ENCODE results near the gene COX17.

Gene COX17

GRCh38 chr3:119672776-119673175, 4.4 kb downstream of the COX17 start:
- no peak for DNase-seq

- no peak for DNase-seq
Observed at GRCh38 chr3:119669906-119670570, 7.2 kb downstream of the COX17 start.

- DNase-seq, result no peak
Observed at GRCh38 chr3:119665954-119666559, 11.1 kb downstream of the COX17 start.

GRCh38 chr3:119664850-119665379, 12.3 kb downstream of the COX17 start:
- no peak for DNase-seq

GRCh38 chr3:119664370-119664769, 12.8 kb downstream of the COX17 start:
- DNase-seq, result no peak

GRCh38 chr3:119663885-119664284, 13.3 kb downstream of the COX17 start:
- no peak for DNase-seq

GRCh38 chr3:119662604-119663373, 14.4 kb downstream of the COX17 start:
- no peak for DNase-seq

DNA sequence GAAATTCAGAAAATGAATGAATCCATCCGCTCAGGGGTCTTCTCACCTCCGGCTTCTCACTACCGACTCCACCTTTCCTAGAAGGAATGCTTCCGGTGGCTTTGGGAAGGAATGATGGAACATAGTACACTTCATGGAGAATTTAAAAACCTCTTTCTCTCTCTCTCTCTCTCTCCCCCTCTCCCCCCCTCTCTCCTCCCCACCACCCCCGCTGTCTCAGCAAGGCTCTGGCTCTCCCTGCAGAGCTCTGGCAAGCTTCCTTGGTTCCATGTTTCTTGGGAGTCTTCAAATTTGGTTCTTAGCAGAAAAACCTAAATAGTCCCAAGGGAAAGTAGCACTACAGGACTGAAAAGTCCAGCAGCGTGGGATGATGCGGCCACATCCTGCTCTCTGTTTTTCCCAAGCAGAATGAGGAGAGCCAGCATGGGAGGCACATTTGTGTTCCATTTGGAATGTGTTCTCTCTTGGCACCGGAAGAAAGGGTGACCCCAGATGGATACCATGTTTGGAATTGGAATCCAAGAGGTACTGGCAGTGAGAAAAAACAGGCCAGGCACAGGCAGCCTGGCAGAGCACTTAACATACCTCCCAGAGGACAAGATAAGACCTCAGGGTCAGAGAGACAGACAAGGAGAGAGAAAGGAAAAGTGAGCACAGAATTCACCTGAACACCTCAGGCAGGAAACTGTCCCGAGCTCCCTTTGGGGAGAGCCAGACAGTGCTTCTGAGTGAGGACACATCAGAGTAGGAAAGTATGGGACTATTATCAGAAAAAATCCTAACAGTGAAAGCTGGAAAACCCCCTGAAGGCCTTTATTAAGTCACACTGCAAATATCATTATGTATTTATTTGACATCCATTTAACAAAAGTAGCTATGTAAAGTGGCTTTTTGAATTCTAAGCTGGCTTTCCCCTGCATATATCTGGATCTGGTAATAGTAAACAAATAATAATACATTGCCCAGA, 16.4 kb downstream of the COX17 start, which contains the start of gene POPDC2:
POPDC2 (minus strand) TSS at position 116 of the 967 bp plus-strand sequence. CDS start 166 bp downstream, outside the sequence.
- no peak for DNase-seq

DNA sequence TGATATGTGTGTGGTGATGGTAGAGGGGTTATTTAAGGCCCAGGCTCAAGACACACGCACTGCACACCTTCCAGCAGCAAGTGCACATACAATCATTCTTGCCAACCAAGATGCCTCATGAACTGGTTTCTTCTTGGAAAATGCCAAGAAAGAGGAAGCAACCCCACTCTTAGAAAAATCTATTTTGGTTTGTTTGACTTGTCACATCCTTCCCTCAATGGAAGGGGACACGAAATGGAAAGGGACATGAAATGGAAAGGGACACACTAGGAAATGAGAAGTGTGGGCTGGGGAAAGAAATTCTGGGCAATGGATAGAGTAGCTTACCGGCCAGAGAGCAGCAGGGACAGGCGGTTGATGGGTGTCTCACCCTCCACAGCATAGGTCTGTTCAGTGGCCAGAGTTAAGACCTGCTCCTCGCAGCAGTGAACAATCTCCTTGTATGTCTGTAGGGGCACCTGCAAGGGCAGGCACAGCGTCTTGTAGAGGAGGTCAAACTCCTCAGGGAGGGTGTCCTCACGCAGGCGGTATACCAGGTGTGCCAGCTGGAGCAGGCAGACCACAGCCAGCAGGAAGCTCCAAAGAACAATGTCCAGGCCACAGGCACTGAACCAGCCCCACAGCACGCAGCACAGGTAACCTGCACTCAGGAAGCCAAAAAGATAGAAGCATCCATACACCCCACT, 17.5 kb downstream of the COX17 start:
- no peak for DNase-seq

DNA sequence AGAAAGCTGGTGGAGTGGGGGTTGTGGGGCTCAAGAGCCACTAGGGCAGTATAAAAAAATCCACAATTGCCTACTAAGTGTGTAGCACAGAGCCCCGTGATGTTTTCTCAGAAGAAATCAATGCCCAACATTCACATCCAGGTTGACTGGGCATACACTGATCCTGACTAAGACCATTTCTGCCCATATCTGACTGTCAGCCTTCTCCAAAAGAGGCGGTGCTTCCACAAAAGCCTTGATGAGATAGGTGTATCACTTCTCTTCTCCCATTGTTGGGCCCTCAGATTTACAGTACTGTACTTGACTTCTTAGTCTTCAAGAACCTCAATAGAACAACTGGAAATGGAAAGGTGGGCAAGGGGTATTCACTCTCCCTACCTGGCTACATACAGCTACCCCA, 18.2 kb downstream of the COX17 start:
- DNase-seq, result no peak

DNA sequence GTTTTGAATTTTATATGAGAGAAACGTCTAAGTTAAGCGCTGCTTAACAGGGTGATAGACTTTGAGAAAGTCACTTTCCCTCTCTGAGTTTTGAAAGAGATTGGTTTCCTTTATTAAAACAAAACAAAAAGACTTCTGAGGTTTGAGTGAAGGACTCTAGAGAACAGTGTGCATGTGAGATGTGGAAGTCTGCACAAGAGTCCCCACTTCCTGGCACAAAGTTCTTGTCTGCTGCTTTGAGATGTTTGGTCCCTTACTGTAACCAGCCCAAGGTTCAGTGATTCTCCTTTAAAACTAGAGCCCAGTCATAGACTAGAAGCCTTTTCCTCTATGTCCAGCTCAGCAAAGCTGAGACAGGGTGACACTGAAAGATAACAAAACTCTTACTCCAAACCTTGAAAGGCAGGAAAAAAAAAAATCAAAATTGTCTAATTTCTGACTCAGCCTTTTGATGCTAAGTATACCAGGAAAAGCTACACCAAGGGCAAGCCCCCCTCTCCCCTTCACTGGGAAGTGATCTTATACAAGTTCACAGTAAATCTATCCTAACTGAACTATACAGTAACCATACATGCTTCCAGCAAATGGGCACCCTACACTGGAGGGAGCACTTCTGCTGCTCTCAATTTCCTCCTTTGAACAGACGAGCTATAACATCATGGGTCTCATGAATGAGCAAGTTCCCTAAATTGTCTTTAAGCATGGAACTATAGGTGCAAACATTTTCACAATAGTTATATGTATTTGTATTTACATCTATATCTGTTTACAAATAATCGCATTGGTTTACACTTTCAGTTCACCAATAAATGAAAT, 19.1 kb downstream of the COX17 start:
- no peak for DNase-seq

- DNase-seq, result no peak
Observed at GRCh38 chr3:119653876-119654275, 23.3 kb downstream of the COX17 start.

DNA sequence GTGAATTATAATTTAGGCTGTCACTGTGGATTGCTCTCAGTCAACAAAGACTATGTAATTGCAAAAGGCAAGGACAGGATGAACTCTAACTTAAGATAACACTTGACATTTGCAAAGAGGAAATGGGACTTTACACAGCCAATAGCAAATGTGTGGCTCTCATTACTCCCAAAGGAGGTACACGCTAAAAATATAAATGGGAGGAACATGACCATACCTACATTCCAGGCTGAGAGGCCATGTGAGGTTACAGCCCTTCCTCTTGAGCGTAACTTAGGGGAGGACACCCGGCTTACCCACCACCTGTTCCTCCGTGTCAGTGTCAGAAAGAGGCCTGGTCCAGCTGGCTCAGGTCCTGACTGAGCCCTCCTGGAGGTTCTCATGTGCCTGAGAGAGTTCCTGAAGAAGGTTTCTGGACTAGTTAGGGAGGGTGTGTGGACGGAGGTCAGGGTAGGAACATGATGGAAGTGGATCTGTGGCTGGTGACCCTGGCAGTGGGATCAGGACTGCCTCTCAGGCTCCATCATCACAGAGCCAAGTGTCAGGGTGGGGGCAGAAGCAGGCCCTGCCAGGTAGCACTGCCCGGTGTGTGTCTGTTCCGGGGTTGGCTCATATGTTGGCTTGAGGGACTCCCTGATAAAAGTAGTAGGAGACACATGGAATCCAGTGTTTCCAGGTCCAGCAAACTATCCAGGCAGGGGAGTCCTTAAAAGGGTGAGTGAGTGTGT, 24.7 kb downstream of the COX17 start:
- DNase-seq, result no peak

DNA sequence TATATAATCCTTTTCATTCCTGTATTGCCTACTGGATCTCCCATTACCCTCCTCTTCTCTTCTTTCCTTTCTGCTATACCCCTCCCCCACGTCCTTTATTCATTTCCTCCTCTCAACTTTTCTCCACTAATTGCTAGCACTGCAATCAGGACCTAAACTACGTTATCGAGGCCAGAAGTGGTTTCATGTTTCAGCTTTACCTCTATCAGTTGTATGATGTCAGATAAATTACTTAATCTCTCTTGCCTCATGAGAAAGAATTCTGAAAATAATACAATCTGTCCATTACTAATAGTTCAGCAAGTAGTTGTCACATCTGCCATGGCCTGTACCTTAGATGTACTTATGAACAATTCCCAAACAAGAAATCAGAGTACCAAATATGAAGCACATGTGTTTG, 27.4 kb downstream of the COX17 start:
- no peak for DNase-seq

GRCh38 chr3:119647843-119648575, 29.2 kb downstream of the COX17 start:
- no peak for DNase-seq

- DNase-seq, result no peak
Observed at GRCh38 chr3:119647171-119647570, 30.0 kb downstream of the COX17 start.

- no peak for DNase-seq
Observed at GRCh38 chr3:119645813-119646212, 31.4 kb downstream of the COX17 start.

DNA sequence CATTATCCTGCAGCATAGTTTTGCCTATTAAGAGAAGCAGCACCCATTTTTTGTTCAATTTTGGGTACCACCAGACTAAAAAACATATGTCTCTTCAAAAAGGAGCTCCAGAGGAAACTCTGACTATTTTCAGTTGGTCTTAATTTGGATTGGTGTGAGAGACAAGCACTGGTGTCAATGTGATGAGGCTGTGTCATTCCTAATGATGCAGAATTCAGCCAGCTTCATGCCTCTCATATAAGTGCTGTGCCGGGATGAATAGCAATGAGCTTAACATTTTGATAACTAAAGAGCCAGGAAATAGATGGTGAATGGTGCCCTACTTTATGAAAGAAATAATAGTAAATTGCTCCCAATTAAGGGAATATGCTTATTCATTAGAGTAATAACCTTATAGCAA, 32.7 kb downstream of the COX17 start:
- DNase-seq, result no peak

- no peak for DNase-seq
Observed at GRCh38 chr3:119643528-119643927, 33.7 kb downstream of the COX17 start.
